Measurements from ENCODE around the gene SUPT16H.
A peak's percentile ranks its signal among the peaks of the same experiment; 100 is the strongest.
"Not testable (repeated sequence)": the region's sequence is repeated elsewhere in the genome, so short reads cannot be mapped to it uniquely, and the experiment has no call there.

Gene SUPT16H

DNA sequence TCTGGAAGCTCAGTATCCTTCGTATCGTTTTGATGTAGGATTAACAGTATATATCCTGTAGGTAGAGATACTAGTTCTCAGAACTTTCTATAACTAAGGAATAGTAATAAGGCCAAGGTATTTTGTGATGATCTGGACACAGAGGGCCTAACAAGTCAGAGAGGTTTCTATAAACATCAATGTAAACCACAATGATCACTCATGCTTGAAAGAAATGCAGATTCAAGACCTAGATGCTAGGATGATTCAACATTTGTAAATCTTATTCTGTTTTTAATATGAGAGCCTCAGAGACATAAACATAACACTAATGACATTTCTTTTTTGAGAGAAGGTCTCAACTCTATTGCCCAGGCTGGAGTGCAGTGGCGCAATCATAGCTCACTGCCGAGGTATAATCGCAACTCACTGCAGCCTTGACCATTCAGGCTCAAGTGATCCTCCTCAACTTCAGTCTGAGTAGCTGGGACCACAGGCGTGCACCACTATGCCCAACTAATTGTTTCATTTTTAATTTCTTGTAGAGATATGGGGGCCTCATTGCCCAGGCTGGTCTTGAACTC lies 16.2 kb downstream of the SUPT16H start:
- no peak for DNase-seq (ENCODE audit: low read depth in 2 of 2)

DNA sequence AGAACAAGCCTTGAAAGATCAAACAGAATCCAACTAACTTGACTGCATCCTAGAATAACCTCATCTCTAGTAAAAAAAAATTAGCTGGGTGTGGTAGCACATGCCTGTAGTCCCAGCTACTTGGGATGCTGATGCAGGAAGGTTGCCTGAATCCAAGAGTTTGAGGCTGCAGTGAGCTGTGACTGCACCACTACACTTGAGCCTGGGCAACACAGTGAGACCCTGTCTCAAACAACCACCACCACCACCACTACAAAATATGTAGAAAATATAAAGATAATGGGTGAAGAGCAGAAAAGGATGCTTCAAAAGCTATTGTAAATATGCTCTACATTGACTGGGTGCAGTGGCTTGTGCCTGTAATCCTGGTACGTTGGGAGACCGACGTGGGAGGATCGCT lies 27.3 kb downstream of the SUPT16H start:
- DNase-seq (ENCODE audit: low read depth in 2 of 2) = no peak

DNA sequence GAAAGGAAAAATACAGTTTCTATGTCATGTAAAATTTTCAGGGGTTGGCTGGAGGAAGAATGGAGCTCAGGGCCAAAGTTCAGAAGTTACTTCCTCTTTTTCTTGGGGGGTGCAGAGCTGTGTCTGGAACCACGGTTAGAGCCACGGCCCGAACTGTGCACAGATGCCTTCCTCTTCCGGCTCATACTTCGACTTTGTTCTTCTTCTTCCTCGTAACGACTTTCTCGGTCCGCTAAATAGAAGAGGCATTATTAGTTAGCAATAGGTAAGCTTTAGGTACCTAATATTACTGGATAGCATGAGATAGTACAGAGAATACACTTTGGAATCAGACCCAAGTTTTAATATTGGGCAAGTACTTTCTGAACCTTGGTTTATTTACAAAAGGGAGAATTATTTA lies 31.2 kb downstream of the SUPT16H start:
- DNase-seq (ENCODE audit: low read depth in 2 of 2) = no peak

DNA sequence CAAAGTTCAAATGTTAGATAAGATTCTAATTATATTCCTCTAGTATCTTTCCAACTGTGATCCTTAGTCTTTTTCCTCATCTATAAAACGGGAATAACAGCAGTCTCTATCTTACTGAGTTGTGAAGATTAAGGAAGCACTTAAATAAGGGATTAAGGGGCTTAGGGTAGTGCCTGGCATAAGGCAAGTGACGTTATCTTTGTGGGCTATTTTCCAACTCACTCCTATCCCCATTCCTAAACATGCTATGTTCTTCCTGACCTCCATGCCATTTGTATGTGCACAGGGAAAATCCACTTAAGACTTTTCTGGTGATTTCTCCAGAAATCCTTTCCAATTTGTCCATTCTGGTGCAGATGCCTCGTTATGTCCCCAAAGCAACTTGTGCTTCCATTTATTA lies 33.3 kb downstream of the SUPT16H start:
- DNase-seq (ENCODE audit: low read depth in 2 of 2) = no peak

DNA sequence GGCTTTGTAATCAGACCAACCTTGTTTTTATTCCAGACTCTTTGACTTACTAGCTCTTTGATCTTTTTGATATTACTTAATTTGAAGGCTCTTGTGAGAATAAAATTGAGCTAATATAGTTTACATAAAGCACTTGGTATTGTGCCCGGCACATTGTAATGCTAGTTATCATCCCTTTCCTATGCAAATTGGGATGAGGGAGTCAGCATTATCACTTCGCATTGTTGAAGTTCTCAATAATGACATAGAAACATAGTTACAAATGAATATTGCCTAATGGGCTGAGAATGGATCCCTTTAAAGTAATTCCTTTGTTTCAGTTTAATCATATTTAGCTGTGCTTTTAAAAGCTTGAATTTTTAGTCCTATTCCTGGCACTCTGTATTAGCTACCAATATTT lies 36.6 kb downstream of the SUPT16H start:
- DNase-seq (ENCODE audit: low read depth in 2 of 2) = no peak

DNA sequence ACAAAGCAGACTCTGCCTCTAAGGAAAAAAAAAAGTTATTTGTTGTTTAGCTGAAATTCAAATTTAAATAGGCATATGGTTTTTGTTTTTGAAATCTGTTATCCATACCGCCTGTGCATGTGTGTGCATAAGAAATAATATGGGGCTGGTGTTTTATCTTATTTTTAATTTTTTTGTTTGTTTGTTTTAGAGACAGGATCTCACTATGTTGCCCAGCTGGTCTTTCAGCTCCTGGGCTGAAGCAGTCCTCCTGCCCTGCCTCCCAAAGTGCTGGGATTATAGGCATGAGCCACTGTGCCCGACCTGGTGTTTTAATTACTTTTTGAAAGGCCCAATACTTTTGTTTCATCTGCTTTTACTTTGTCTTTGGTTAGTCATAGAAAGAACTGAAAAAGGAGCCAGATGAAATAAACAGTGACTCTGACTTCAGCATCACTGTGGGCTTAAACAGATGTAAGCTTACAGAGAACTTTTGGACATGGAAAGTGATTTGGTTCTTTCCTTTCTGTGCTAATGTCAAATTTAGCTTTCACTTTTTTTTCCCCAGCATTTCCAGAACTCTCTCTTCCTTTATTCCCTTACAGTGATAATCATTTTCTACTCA lies 37.2 kb downstream of the SUPT16H start:
- DNase-seq (ENCODE audit: low read depth in 2 of 2) = no peak

DNA sequence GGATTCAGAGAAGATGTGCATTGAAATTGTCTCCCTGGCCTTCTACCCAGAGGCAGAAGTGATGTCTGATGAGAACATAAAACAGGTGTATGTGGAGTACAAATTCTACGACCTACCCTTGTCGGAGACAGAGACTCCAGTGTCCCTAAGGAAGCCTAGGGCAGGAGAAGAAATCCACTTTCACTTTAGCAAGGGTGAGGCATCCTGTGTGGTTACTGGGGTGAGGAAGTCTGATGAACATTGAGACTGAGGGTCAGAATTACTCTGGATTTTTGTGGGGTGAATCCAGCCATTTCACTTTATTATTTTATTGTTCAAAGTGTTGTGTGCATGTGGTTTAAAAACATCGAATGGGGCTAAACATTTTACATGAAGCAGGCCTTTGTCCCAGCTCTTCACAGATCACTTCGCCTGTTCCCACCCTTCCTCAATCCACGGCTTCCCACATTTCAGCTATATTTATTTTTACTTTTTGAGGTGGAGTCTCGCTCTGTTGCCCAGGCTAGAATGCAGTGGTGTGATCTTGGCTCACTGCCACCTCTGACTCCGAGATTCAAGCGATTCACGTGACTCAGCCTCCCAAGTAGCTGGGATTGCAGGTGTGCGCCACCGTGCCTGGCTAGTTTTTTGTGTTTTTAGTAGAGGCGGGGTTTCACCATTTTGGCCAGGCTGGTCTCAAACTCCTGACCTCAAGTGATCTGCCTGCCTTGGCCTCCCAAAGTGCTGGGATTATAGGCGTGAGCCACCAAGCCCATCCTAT lies 40.6 kb downstream of the SUPT16H start:
- no peak for DNase-seq (ENCODE audit: low read depth in 2 of 2)

DNA sequence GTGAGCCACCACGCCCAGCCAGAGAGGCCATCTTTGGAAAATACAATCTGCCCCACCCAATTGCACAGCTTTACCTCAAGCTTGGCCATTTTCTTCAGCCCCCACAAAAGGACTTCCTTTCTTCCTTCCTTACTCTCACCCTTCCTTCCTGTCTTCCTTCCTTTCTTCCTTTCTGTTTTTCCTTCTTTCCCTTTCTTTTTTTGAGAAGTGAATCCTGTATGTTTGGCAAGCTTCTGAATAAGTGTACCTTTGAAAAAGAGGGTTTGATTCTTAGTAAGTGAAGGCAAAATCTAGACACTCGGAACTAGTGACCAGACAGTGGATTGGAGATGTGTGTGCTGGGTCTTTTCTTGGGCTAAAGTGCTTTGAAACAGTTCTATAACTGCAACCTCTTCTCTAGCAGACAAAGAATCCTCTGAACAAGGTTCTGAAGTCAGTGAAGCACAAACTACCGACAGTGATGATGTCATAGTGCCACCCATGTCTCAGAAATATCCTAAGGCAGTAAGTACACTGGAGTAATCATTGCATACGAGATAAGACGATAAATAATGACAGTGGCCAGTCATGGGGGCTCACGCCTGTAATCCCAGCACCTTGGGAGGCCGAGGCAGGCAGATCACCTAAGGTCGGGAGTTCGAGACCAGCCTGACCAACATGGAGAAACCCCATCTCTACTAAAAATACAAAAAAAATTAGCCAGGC lies 49.5 kb downstream of the SUPT16H start:
- no peak for DNase-seq (ENCODE audit: low read depth in 2 of 2)

DNA sequence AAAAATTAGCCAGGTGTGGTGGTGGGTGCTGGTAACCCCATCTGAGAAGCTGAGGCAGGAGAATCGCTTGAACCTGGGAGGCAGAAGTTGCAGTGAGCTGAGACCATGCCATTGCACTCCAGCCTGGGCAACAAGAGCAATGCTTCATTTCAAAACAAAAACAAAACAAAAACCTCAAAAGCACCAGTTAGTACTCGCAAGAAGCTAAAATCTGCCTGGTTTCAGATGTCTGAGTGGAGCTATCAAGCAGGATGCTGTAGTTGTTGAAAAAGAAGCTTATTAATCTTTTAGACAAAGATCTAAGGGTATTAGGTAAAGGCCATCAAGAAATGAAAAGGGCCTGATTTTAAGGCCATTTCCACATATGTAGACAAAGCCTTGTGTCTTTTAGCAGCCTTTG lies 50.9 kb downstream of the SUPT16H start:
- no peak for DNase-seq (ENCODE audit: low read depth in 2 of 2)

DNA sequence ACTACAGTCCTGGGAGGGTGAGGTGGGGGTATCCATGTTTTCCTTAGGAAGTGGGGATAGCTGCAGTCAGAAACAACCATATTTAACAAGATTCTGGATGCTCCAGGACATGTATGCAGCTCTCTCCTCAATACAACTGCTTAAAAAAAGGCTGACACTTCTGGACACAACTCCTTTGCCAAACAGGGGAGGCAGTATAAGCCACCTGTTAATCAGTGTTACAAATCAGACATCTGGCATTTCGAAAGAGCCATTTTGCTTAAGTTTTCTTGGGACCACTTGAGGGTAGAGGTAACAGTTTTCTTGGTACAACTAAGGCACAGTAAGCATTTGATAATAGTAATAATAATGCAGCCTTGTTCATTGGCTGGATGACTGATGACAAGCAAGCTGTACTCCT lies 56.8 kb downstream of the SUPT16H start:
- DNase-seq (ENCODE audit: low read depth in 2 of 2) = no peak

DNA sequence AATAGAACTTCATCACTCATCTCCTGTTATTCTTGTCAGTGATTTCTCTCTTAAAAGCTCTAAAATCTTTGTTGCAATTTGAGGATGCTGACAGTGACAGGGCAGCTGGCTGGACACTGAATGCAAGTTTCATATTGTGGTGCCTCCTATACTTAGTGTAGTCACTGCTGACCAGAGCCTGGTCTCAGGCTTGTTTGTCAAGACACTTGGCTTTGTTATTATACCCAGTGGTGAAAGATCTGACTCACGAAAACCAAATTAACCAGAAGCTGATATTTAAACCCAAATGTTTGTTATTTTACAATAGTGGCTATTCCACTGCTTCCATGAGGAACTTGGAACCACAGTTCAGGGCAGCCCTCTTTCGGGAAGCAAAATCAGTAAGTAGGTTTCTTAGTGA lies 61.1 kb downstream of the SUPT16H start:
- DNase-seq (ENCODE audit: low read depth in 2 of 2) = no peak

DNA sequence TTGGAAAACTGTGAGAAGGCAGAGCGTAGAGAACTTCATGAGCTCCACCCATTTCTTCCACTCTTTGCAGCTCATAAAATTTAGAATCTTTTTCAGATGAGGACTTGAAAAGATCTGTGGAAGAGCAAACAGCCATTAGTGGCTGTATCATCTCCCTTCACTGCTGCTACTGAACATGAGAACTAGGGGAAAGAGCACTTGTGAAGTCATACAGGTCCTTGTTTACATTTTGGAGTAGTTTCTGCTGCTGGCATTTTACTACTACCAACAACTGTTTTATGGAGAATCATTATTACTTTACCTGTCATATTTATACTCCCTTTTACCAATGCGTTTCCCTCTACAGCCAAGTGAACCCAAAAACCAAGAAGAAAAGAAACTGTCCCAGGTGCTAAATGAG lies 62.9 kb downstream of the SUPT16H start:
- no peak for DNase-seq (ENCODE audit: low read depth in 2 of 2)

DNA sequence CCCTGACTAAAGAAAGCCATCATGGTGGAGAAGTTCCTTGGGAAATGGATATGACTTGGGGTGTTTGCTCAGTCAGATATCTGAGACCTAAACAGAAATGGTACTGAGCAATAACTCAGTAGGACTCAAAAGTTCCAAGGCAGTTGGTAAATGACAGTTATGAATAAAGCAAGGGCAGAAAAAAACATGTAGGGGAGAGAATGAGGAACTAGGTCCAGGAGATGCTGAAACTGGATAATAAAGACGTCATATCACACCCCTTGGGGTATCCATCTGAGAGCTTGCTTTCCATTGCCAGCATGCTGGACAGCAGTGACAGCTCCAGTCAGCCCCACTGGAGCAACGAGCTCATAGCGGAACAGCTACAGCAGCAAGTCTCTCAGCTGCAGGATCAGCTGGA lies 66.4 kb downstream of the SUPT16H start:
- DNase-seq (ENCODE audit: low read depth in 2 of 2) = no peak

DNA sequence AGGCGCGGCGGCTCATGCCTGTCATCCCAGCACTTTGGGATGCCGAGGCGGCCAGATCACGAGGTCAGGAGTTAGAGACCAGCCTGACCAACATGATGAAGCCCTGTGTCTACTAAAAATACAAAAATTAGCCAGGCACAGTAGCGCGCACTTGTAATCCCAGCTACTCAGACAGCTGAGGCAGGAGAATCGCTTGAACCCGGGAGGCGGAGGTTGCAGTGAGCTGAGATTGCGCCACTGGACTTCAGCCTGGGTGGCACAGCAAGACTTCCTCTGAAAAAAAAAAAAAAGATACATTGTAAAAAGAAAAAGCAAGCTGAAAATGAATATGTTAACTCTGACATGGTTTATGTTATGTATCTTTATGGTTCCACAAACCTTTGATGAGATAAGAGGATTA lies 70.3 kb downstream of the SUPT16H start:
- DNase-seq (ENCODE audit: low read depth in 2 of 2) = no peak

DNA sequence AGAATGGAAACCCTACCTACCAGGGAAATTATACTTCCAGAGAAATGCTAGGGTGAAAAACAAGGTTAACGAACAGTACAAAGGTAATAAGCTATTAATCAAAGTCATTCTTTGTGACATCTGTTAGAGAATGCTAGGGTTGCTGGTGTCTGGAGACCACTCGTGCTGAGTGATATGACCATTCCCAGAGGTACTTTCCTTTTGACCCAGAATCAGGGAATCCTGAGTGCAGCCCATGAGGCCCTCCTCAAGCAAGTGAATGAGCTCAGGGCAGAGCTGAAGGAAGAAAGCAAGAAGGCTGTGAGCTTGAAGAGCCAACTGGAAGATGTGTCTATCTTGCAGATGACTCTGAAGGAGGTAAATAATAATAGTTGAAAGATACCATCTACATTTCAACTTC lies 72.2 kb downstream of the SUPT16H start:
- no peak for DNase-seq (ENCODE audit: low read depth in 2 of 2)

DNA sequence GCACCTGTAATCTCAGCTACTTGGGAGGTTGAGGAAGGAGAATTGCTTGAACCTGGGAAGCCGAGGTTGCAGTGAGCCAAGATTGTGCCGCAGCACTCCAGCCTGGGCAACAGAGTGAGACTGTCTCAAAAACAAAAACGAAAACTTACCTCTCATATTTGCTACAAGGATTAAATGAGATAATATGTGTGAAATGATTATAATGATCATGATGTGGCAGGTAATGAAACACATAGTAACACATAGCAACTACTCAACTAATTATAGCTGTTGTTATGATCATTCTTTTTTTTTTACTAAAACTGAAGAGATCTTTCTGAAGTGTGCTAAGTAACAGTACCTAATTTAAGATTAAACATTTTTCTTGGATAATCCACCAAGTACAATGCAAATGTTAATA lies 73.9 kb downstream of the SUPT16H start:
- no peak for DNase-seq (ENCODE audit: low read depth in 2 of 2)

DNA sequence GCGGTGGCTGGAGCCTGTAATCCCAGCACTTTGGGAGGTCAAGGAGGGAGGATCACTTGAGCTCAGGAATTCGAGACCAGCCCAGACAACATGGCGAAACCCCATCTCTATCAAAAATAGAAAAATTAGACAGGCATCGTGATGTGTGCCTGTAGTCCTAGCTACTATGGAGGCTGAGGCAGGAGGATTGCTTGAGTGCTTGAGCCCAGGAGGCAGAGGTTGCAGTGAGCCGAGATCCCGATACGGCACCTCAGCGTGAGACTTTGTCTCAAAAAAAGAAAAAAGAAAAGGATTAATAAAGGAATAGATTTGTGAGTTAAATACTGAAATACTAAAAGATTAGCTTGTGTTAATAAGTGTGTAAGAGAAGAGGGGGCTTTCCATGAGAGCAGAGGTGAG lies 74.6 kb downstream of the SUPT16H start:
- no peak for DNase-seq (ENCODE audit: low read depth in 2 of 2)

DNA sequence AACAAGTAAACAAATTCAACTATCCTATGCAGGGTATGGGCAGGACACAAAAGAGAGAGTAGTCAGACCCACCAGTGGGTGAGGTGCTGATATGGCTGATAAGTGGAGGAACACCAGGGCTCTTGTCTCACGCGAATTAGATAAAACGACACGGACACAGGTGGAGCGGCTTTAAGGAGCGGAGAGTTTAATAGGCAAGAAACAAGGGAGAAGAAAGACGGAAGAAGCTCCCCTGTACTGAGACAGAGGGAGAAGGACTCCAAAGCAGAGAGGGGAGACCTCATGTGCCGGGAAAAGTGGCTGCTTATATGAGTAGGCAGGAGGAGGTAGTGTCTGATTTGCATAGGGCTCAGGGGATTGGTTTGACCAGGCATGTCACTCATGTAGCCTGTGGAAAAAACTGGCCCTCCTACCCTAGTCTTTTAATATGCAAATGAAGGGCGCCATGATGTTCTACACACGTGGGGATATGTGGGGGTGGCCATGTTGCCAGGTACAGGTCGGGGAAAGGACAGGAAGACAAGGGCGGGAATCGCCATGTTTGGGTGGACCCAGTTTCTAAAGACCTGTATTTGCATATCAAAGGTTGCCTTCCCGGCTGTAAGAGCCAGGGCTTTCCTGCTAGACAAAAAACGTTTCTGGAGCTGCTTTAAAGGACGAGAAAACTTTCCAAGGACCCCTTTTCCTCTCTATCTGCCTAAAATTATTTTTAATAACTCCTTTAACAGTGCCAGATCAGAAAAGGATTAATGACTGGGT lies 75.2 kb downstream of the SUPT16H start:
- DNase-seq (ENCODE audit: low read depth in 2 of 2) = peak; percentile 38 to 62

DNA sequence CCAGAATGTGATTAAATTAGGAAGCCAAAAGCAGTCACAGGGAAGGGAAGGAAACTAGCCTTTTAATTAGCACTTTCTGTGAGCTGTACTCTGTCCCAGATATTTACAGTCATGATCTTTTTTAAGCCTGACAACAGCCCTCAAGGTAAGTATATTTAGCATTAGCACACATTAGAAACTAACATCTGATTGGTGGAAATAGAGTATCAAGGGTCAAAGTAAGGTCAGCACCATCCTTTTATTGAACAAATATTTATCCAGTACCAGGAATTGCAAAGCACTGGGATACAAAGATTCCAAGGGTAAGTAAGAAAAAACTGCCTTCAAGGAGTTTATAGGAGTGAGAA lies 75.7 kb downstream of the SUPT16H start:
- no peak for DNase-seq (ENCODE audit: low read depth in 2 of 2)

DNA sequence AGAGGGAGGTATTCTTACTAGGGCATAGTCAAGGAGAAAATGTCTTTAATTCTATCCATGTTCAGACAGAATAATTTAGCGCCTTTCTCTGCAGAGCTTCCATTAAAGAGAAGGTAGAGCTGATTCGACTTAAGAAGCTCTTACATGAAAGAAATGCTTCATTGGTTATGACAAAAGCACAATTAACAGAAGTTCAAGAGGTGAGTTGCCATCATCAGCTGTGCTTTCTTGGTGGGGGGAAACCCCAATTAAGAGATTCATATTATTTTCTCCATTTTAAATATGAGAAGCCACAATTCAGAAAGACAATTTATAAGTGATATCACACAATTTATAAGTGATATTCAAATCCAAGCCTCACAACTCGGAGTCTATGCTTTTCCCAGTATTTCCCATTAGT lies 76.2 kb downstream of the SUPT16H start:
- no peak for DNase-seq (ENCODE audit: low read depth in 2 of 2)

DNA sequence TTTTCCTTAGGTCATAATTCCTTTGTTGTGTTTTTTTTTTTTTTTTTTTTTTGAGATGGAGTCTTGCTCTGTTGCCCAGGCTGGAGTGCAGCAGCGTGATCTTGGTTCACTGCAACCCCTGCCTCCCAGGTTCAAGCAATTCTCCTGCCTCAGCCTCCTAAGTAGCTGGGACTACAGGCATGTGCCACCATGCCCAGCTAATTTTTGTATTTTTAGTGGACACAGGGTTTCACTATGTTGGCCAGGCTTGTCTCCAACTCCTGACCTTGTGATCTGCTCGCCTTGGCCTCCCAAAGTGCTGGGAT lies 81.0 kb downstream of the SUPT16H start:
- DNase-seq (ENCODE audit: low read depth in 2 of 2) = not testable (repeated sequence)

DNA sequence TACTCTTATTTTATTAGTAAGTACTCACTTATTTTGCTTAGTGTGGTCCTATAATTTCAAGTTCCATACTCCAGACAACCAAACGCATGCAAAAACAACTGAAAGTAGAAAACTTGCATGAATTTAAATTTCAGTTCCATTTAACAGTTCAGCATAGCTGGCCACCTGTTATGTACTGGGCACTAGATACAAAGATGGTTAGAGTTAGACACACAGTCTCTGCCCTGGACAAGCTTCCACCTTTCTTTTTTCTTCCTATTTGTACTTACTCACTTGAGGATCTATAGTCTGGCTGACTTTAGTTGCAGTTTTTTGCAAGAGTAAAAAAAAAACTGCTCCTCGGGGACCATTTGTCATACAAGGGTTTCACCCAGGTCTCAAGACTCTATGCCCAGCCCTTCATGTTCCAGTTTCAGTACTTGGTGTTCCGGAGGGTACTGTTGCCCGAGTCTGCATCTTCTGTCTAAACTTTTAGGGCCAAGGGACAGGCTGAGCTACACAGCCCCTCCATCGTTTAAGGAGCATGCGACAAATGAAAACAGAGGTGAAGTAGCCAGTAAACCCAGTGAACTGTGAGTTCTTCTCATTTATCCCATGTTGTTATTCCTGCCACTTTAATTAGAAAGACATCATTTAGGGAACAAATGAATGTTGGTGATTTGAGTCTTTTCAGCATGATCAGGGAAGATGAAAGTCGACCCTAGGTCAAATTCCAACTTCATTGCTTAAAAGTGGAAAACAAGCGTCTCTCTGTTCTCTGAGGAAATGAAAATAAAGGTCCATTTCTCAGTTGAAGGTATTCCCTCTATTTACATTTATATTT lies 81.6 kb downstream of the SUPT16H start:
- DNase-seq (ENCODE audit: low read depth in 2 of 2) = no peak
